HCT116 (cell line): ENCODE results near the gene NR1H3.

Source experiments
- EGR1 ChIP-seq: IDR thresholded peaks from 2 replicates; pipeline ENCODE4 v1.6.1; 2012; ENCODE audit warnings: low read depth
- EZH2 ChIP-seq: fragments of 200-600 bp; sonication (generic); IDR thresholded peaks from 2 replicates; pipeline ENCODE4 v1.6.1; 2017; ENCODE audit warnings: antibody characterized with exemption, mixed run types
- JUND ChIP-seq: IDR thresholded peaks from 2 replicates; pipeline ENCODE4 v1.6.1; 2012
- POLR2A ChIP-seq: IDR thresholded peaks from 2 replicates; pipeline ENCODE4 v1.7.0; 2011; ENCODE audit warnings: borderline replicate concordance; ENCODE audit not compliant: insufficient read depth, insufficient read length; ENCODE audit errors: extremely low read depth
- POLR2AphosphoS5 ChIP-seq: IDR thresholded peaks from 2 replicates; pipeline ENCODE4 v1.6.1; 2011; ENCODE audit warnings: mild to moderate bottlenecking, low read depth, low read length, moderate library complexity
- REST ChIP-seq: IDR thresholded peaks from 2 replicates; pipeline ENCODE4 v1.6.1; 2012; ENCODE audit warnings: low read depth
- SIN3A ChIP-seq: IDR thresholded peaks from 2 replicates; pipeline ENCODE4 v1.6.1; 2012; ENCODE audit warnings: low read depth
- ZBTB33 ChIP-seq: IDR thresholded peaks from 2 replicates; pipeline ENCODE4 v1.6.1; 2011; ENCODE audit warnings: mild to moderate bottlenecking, low read length, moderate library complexity; ENCODE audit not compliant: insufficient replicate concordance; ENCODE audit errors: extremely low read depth
- TF ChIP-seq, protein P1 (sequence below), 3 experiments: fragments of 200-600 bp in 1 of 3; sonication (generic) in 1 of 3; IDR thresholded peaks in 2 of 3; conservative IDR thresholded peaks in 1 of 3; 2 replicates each; pipeline ENCODE4 v1.5.1; 2012 to 2017; ENCODE audit warnings: low read depth in 2 of 3, low read length in 2 of 3, antibody characterized with exemption in 1 of 3, borderline replicate concordance in 1 of 3, control low read depth in 1 of 3, mild to moderate bottlenecking in 1 of 3, mixed read lengths in 1 of 3, mixed run types in 1 of 3, moderate library complexity in 1 of 3; ENCODE audit not compliant: insufficient read depth in 1 of 3

- TF ChIP-seq, protein P1, sequence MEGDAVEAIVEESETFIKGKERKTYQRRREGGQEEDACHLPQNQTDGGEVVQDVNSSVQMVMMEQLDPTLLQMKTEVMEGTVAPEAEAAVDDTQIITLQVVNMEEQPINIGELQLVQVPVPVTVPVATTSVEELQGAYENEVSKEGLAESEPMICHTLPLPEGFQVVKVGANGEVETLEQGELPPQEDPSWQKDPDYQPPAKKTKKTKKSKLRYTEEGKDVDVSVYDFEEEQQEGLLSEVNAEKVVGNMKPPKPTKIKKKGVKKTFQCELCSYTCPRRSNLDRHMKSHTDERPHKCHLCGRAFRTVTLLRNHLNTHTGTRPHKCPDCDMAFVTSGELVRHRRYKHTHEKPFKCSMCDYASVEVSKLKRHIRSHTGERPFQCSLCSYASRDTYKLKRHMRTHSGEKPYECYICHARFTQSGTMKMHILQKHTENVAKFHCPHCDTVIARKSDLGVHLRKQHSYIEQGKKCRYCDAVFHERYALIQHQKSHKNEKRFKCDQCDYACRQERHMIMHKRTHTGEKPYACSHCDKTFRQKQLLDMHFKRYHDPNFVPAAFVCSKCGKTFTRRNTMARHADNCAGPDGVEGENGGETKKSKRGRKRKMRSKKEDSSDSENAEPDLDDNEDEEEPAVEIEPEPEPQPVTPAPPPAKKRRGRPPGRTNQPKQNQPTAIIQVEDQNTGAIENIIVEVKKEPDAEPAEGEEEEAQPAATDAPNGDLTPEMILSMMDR (IDR thresholded peaks at IDR 0.05 in 2 of 3, conservative IDR thresholded peaks at IDR 0.05 in 1 of 3; ENCODE audit: borderline replicate concordance in 1 of 3, insufficient read depth in 1 of 3, low read depth in 2 of 3, low read length in 2 of 3): no peak
- TF ChIP-seq ZBTB33: no peak
- TF ChIP-seq JUND: no peak
- TF ChIP-seq REST: no peak
- no peak for TF ChIP-seq POLR2AphosphoS5
- TF ChIP-seq POLR2A: no peak
- TF ChIP-seq SIN3A: no peak
- no peak for TF ChIP-seq EGR1
- TF ChIP-seq EZH2: no peak
Measured at GRCh38 chr11:47229161-47229560, 28.6 kb upstream of the NR1H3 start.
